Measurements from ENCODE around the gene RAB41. TPM values are rescaled to one million over a fixed set of nuclear protein-coding genes. Genes with fewer than 3 reads are reported as not detected.
"Not testable (repeated sequence)": the region's sequence is repeated elsewhere in the genome, so short reads cannot be mapped to it uniquely, and the experiment has no call there.

The RAB41 gene
- polyA plus RNA-seq (ENCODE audit: insufficient read length in 12 of 12) = under 1 TPM in 10 of 12 donors, not detected in 2; 0.27 to 0.84 (median 0.48) TPM
- long read RNA-seq, donor 1 = 0 reads
- long read RNA-seq, donor 2 = 0 reads
- long read RNA-seq, donor 3 = 0 reads
- long read RNA-seq, donor 4 = 0 reads
- long read RNA-seq, donor 5 = 0 reads
- long read RNA-seq, donor 6 = 0 reads
- long read RNA-seq, donor 7 = 0 reads
- long read RNA-seq, donor 8 = 0 reads
- long read RNA-seq, donor 9 = 0 reads
- long read RNA-seq, donor 10 = 0 reads
- long read RNA-seq, donor 11, partial matches to known transcripts = 8 of 41 reads
- long read RNA-seq, donor 11, other reads (novel, unspliced or antisense) = 33 of 41 reads

DNA sequence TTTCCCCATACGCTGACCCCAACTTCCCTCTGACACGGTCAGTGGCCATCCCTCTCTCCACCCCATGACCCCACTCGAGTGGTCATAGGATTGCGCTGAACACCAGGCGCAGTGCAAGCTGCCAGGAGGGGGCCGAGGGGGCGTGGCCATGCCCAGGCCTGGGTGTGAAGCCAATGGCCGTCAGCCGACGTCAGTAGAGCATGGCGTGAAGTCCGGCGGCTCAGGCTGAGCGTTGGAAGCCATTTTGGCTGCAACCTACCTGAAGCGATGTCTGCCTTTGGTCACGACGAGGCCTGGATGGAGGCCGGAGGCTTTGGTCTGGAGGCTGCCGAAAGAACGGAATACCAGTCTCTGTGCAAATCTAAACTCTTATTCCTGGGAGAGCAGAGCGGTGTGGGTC lies at the start of gene RAB41:
Gene RAB41 (plus strand): TSS at position 222 of the 400 bp plus-strand sequence. CDS start 46 bp downstream, at position 268.
- DNase-seq = no peak

DNA sequence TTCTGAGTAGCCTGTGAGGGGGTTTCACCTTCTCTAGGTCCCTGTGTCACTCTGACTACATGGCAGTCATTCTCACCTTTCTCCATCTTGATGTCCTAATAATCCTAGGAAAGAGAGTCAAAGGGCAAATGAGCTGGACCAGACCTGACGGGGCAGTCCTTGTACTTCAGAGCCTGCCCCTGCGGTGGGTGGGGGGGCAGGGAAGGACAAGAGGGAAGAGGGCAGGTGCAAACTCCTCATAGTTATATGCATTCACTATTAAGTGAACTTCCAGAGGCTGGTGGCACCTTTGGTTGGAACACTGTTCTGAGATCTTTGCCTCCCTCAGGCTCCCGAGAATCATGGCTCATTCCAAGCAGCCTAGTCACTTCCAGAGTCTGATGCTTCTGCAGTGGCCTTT lies 47.6 kb upstream of the RAB41 start, which contains the start of gene AWAT1:
Gene AWAT1 (plus strand): TSS at position 301 of the 400 bp plus-strand sequence. CDS start 41 bp downstream, at position 342.
- DNase-seq = no peak

DNA sequence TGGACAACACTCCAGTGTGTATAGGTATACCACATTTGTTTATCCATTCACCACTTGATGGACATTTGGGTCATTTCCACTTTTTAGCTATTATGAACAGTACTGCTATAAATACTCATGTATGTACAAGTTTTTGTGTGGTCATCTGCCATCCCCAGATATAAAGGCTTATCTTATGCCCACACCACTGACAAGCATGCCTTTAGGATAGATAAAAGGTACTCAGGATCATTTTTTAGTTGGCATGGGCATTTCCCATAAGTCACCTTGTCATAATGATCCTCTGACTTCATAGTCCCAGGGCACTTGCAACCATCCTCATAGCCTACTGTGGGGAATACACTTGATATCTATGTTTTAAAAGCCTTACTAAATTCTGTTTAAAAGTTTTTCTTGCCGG lies 41.2 kb upstream of the RAB41 start:
- no peak for DNase-seq

DNA sequence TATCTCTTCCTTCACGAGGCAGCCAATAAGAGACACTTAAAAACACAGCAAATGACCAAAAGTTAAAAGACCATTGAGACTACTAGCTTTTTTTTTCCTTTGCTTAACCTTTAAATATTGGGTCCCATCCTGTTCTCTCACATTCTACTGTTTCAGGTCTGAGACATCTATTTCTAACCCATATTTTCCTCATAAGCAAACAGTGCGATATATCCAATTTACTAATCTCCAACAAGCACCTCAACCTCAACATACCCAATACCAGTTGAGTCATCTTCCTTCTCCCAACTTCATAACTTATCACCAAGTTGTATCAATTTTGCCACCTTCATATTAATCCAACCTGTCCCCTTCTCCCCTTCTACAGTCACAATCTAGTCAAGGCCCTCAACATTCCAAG lies 40.5 kb upstream of the RAB41 start:
- DNase-seq = no peak

DNA sequence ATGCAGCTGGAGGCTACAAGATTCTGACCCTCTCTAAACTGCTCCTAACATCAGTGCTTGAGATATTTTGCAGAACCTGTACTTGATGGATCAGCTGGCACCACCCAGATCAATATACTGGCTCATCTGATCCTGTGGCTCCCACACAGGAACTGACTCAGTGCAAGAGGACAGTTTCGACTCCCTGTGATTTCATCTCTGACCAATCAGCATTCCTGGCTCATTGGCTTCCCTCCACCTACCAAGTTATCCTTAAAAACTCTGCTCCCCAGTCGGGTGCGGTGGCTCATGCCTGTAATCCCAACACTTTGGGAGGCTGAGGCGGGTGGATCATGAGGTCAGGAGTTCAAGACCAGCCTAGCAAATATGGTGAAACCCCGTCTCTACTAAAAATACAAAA lies 38.4 kb upstream of the RAB41 start:
- not testable (repeated sequence) for DNase-seq

DNA sequence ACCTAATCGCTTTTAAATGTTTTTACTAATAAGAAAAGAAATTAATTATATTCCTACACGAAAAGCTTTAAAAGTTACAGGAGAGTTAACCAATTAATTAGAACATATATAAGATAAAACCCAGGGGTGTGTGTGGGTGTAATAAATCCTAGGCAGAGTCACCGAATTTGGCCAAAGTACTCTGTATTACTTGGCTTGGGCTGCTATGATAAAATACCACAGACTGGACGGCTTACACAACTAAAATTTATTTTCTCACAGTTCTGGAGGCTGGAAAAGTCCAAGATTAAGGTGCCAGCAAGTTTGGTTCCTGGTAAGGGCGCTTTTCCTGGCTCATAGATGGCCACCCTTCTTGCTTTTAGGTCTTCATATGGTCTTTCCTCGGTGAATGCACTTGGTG lies 37.1 kb upstream of the RAB41 start:
- DNase-seq = no peak

DNA sequence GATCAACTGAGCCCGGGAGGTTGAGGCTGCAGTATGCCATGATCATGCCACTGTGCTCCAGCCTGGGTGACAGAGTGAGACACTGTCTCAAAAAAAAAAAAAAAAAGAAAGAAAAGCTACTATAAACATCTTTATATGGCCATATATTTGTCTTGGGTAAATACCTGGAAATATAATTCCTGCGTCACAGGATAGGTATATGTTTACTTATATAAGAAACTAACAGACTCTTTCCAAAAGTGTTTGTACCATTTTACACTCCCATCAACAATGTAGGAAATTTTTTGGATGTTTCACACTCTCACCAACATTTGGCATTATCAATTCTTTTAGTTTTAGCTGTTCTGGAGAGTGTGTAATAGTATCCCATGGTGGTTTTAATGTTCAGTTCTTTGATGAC lies 34.7 kb upstream of the RAB41 start:
- no peak for DNase-seq

DNA sequence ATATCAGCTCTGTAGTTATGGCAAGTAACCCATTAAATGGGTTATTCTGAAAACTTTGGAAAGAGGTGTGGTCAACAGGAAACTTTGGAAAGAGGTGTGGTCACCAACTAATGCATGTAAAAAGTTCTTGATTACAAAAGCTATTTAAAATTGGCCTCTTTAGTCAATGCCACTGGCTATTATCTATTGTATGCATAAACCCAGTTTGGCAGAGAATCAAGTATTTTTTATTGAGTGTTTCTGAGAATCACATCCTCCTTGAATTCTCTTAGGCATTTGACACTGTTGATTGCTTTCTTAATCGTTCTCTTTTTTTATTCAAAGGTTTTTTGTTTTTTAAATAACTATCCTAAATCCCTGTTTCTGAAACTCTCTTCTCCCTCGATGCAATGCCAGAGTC lies 29.5 kb upstream of the RAB41 start:
- DNase-seq = no peak

DNA sequence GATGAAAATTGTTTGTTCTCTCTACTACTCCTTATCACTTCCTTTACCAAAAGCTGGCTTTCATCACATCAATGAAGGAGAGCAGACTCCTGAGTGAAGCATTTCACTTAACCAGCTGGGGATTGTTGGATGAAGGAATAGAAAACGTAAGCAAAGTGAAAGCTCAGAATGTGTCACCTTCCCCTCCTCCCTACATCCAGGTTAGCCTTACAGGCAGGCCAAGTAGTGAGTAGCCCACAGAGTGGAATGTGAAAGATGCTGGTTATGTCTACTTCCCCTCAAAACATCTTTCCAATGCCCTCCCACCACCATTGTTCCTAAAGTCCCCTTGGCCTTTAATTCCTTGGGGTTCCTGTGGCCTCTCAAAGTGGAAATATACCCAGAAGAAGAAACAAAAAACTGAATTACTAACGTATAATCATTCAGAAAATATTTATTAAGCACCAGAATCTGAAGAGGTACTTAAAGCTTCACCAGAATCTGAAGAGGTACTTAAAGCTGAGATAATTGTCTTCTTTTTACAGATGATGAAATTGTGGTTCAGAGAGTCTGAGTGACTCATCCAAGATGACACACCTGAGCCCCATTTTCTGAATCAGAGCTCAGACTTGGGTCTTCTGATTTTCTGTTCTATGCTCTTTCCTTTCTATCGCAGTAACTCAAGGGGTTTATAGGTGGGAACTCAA lies 28.5 kb upstream of the RAB41 start:
- DNase-seq = no peak

DNA sequence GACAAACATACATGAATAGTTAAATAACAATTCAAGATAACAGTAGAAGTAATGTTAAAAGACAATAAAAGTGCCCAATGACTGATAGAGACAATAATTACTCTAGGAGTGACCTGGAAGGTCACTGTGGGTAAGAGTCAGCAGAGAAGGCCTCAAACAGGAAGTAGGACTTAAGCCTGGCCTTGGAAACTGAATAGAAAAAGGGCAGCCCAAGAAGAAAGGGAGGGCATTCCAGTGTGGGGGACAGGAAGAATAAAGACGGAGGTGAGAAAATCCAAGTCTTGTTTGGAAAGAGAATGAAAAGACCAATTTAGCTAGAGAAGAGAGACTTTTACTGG lies 27.9 kb upstream of the RAB41 start:
- DNase-seq = no peak

DNA sequence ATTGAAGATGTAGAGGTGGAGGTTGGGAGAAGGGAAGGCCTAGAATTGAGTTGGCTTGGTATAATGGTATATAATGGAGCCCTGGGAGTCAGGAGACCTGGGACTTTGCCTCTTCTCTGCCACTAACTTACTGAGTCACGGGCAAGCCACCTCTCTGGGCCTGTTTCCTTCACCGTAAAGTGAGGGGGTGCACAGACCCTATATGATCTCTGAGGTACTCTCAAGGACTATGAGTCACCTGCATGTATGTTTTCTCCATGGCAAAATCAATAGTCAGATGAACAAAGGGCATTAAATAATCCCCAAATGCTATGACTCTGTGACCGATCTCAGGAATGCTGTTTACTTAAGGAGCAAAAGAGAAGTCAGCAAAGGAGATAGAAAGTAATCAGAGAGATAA lies 27.1 kb upstream of the RAB41 start:
- DNase-seq = no peak

DNA sequence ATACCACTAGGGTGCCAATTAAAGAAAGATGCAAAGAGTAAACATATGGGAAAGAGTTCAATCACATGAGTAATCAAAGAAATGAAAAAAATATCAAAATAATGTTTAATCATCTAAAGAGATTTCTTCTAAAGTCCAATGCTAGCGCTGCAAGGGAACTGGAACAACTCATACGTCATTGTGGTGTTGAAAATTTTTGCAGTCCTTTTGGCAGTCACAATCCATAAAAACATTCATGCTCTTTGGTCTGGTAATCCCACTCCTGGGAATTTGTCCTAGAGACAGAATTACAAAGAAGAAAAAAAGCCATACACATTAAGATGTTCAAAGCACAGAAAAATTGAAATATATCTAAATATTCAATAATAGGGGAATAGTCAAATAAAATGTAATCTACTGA lies 26.5 kb upstream of the RAB41 start:
- no peak for DNase-seq

DNA sequence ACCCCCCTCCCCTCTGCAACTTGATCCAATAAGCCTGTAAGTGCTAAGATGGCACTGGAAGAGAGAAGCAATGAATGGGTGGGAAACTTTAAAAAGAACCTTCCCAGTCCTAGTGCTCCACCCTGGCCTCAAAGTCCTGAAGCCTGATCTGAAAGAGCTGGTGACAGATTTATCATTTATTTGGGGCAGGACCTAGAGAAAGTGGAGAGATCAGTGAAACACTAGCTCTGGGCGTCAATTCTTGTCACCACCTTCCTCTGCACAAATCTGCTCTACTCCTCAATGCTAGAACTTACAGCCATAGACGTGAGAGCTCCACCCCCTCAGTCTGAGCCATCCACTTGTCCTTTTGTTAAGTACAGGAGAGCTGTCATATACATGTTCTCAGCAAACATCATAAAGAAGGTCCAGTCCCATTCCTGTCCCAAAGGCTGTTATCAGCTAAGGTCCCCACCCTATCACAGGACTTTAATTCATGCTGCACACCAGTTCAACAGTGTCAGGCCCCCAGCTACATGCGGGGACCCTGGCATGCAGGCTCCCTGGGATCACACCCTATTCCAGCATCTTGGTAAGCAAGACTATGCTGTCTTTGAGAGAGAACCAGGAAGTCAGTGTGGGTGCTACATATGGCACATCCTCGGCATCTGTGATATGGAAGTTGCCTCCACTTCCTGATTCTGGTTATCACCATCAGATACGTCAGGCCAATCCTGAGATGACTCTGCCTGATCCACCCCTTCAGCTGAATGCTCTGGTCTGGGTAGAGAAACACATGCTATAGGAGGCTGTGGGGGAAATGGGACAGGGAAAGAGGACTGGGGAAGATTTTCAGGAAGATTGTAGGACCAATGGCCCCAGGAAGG lies 24.3 kb upstream of the RAB41 start:
- DNase-seq = no peak

DNA sequence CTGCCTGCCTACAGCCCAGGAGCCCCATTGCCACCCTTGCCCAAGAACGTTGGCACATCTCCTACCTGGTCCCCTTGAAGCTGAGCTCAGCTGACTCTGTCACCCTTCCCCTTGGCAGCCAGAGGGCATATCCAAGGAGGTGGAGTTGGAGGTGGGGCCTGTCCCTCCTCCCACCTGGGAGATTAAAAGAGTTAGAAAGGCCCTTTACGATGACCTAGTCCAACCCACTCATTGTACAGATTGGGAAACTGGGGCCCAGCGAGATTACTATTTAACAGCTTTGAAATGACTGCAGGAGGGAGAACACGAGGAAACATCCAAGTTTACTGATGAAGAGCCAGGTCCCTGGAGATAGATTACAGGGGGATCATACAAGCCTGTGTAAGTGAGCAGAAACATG lies 21.9 kb upstream of the RAB41 start, which contains the start of gene P2RY4:
Gene P2RY4 (minus strand): TSS at position 101 of the 400 bp plus-strand sequence. CDS start 580 bp downstream, outside the sequence.
- no peak for DNase-seq

DNA sequence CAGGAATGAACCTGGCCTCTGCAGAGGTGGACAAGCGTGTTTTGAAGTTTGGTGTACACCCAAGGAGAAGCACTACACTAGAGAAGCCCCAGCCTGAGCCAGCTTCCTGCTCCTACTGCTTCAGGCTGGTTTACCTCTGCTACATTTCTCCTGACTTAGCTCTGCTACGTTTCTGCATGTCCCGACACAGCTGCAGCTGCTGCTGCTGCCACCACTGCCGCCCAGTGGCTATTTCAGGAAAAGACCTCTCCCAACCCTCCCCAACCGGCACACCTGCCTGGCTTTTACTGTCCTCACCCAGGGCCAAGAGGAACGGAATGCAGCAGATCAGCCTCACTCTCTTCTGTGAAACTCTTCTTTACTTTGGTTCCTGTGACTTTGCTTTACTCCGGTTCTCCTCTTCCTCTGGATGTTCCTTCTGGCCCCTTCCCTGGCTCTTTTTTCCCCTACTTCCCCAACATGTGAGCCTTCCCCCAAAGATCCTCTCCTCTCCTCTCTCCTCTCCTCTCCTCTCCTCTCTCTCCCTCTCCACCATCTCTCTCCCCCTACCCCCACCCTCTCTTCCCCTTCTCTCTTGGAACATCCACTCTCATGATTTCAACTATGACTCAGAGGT lies 18.9 kb upstream of the RAB41 start:
- no peak for DNase-seq

DNA sequence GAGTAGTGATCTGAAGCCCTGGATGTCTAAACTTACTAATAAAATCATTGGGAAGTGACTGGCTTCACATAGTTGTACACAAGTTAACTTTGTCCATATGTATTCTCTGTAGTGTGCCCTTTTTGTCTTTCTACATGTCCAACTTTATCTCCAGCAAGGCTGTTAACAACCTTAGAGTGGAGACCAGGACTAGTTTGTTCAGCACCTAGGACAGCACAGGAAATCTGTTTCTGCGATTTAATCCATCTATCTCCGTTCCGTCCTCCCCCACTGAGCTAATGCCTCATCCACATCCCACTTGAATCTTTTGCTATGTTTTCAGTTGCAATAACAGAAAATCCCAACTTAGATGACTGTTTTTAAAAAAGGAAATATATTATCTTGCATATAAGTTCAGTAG lies 17.2 kb upstream of the RAB41 start:
- no peak for DNase-seq

DNA sequence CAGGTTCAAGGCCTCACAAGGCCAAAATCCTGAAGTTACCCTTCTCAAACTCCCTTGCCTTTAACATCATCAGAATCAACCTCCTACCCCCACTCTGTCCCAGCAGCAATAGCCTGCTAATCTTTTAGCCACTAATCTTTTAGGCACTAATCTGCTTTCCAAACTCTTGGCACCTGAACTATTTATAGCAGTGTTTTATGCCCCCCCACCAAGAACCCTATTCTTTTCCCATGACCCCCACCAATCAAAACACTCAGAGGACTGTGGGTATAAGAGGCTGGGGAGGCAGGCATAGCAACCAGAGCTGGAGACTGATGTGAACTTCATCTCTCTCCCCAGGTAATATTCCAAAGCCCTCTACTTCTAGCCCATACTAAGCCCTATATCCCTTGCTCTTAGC lies 13.9 kb upstream of the RAB41 start, which contains the start of gene ARR3:
Gene ARR3 (plus strand): TSS at position 301 of the 400 bp plus-strand sequence. CDS start 1,052 bp downstream, outside the sequence.
- DNase-seq = no peak

DNA sequence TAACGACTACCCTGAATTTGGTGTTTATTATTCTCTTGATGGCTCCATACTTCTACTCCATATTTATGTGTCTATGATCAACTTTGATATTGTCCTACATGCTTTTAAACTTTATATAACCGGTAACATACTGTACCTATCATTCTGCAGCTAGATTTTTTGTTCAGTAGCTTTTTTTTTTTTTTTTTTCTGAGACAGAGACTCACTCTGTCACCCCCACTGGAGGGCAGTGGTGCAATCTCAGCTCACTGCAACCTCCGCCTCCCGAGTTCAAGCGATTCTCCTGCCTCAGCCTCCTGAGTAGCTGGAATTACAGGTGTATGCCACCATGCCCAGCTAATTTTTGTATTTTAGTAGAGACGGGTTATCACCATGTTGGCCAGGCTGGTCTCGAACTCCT lies 7.9 kb upstream of the RAB41 start:
- DNase-seq = not testable (repeated sequence)

DNA sequence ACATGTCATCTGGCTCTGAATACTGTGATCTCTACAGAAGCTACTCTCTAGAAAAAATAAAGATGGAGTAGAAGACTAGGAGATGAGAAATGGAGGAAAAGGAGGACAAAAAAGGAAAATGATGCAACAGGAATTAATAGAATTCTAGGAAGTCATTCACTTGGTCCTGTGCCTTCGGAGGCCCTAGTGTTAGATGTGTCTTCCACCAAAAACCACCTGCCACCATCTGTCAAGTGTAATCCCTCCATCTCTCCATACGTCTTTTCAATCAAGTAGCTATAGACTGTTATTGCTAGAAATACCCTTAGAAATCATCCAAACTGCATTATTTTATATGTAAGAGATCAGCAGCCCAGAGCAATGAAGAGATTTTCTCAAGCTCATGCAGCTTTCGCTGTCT lies 2.9 kb upstream of the RAB41 start:
- DNase-seq = no peak

DNA sequence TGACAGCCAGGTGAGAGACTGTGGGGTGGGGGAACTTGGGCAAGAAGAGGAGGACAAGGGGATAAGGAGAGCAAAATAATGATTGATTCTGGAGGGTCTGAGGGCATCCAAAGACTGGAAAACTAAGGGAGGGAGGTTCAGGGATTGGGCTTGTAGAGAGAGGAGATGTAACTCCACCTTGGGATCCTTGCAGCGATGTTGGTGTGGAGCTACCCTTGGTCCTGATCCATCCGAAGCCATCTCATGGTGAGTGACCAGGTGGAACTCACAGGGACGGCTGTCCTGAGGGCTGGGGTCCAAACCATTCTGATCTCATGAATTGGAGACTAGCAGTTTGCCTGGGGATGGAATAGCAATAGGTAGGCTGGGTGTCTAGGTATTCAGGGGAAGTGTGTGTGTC lies 1.4 kb upstream of the RAB41 start:
- no peak for DNase-seq

DNA sequence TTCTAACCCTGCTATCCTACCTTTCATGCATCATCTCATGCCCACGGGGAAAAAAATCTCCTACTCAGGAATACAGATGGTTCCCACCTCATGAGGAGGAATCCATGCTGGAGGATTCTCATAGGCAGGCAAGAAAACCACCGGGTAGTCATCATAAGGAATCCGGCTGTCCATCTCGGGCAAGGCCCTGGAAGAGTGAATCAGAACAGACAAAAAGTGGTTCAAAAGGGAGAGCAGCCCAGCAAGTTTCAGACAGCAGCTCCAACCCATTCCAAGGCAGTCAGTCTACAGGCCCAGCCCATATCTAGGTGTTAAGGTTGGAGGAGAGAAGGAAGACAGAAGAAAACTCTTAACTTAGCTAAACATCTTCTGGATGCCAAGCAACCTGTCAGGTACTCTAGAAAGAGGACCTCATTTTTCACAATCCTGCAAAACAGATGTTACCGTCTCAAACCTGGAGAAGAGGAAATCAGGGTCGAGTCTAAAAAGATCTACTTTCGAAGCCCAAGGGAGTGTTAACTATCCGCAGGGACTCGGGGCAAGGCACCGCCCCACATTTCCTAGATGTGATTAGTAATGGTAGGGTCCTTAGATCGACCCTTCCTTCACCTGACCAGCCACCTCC lies 7.3 kb downstream of the RAB41 start:
- DNase-seq = no peak
